Measurements from ENCODE around the gene MRPS25. TPM values are rescaled to one million over a fixed set of nuclear protein-coding genes. Genes with fewer than 3 reads are reported as not detected.
A peak's percentile ranks its signal among the peaks of the same experiment; 100 is the strongest.

Gene MRPS25
- total and polyA plus RNA-seq, 9 of the 15 experiments (the other 6 are each of a cell fraction or from before 2014, with no cell fraction given): 34.3 to 129 (median 78.2) TPM

DNA sequence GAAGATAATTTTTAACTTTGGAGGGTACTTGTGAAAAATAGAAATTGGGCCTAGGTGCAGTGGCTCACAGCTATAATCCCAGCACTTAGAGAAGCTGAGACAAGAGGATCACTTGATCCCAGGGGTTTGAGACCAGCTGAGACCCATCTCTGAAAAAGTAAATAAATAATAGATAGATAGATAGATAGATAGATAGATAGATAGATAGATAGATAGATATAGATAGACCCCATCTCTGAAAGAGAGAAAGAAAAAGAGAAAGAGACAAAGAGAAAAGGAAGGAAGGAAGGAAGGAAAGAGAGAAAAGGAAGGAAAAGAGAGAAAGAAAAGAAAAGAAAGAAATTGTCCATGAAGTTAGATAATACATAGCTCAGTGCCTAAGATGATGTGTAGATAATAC is 35.5 kb downstream of the MRPS25 start (continued):
- TF ChIP-seq, protein P1, sequence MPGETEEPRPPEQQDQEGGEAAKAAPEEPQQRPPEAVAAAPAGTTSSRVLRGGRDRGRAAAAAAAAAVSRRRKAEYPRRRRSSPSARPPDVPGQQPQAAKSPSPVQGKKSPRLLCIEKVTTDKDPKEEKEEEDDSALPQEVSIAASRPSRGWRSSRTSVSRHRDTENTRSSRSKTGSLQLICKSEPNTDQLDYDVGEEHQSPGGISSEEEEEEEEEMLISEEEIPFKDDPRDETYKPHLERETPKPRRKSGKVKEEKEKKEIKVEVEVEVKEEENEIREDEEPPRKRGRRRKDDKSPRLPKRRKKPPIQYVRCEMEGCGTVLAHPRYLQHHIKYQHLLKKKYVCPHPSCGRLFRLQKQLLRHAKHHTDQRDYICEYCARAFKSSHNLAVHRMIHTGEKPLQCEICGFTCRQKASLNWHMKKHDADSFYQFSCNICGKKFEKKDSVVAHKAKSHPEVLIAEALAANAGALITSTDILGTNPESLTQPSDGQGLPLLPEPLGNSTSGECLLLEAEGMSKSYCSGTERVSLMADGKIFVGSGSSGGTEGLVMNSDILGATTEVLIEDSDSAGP (CRISPR knock-in tag; IDR thresholded peaks at IDR 0.05): no peak
- no peak for TF ChIP-seq RHOXF2B (CRISPR knock-in tag; conservative IDR thresholded peaks at IDR 0.05)
- TF ChIP-seq, protein P2, sequence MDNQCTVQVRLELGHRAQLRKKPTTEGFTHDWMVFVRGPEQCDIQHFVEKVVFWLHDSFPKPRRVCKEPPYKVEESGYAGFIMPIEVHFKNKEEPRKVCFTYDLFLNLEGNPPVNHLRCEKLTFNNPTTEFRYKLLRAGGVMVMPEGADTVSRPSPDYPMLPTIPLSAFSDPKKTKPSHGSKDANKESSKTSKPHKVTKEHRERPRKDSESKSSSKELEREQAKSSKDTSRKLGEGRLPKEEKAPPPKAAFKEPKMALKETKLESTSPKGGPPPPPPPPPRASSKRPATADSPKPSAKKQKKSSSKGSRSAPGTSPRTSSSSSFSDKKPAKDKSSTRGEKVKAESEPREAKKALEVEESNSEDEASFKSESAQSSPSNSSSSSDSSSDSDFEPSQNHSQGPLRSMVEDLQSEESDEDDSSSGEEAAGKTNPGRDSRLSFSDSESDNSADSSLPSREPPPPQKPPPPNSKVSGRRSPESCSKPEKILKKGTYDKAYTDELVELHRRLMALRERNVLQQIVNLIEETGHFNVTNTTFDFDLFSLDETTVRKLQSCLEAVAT (IDR thresholded peaks at IDR 0.05): no peak
- TF ChIP-seq, protein P3, sequence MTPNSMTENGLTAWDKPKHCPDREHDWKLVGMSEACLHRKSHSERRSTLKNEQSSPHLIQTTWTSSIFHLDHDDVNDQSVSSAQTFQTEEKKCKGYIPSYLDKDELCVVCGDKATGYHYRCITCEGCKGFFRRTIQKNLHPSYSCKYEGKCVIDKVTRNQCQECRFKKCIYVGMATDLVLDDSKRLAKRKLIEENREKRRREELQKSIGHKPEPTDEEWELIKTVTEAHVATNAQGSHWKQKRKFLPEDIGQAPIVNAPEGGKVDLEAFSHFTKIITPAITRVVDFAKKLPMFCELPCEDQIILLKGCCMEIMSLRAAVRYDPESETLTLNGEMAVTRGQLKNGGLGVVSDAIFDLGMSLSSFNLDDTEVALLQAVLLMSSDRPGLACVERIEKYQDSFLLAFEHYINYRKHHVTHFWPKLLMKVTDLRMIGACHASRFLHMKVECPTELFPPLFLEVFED (CRISPR knock-in tag; conservative IDR thresholded peaks at IDR 0.05): 0 out of 2 replicates have a peak, but pooled peaks have one; percentile 10
- no peak for TF ChIP-seq SNIP1 (IDR thresholded peaks at IDR 0.05; ENCODE audit: low read depth)
- no peak for TF ChIP-seq TBP (optimal IDR thresholded peaks at IDR 0.05; ENCODE audit: low read depth, low read length)
- TF ChIP-seq ZNF584 (CRISPR knock-in tag; IDR thresholded peaks at IDR 0.05; ENCODE audit: low read depth): no peak
- peak; percentile 98 for TF ChIP-seq DACH1 (IDR thresholded peaks at IDR 0.05; ENCODE audit: partially characterized antibody)
- TF ChIP-seq, protein P4, sequence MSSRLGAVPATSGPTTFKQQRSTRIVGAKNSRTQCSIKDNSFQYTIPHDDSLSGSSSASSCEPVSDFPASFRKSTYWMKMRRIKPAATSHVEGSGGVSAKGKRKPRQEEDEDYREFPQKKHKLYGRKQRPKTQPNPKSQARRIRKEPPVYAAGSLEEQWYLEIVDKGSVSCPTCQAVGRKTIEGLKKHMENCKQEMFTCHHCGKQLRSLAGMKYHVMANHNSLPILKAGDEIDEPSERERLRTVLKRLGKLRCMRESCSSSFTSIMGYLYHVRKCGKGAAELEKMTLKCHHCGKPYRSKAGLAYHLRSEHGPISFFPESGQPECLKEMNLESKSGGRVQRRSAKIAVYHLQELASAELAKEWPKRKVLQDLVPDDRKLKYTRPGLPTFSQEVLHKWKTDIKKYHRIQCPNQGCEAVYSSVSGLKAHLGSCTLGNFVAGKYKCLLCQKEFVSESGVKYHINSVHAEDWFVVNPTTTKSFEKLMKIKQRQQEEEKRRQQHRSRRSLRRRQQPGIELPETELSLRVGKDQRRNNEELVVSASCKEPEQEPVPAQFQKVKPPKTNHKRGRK (tag; IDR thresholded peaks at IDR 0.05): peak; percentile 27; the same call in 1 of the 2 replicates

All from K562 (cell line).